Fibroblast of mammary gland (primary cell): Measurements from ENCODE around the gene LRFN2.

Source experiments
- DNase-seq: peaks from one replicate; pipeline ENCODE4 v3.0.0-alpha.2; 2010; ENCODE audit warnings: low read depth
- H3K4me3 ChIP-seq: 2 replicates; pipeline ENCODE4 v1.5.1; 2011; ENCODE audit warnings: low read depth, mild to moderate bottlenecking, low read length, moderate library complexity; ENCODE audit not compliant: control insufficient read depth
- CTCF ChIP-seq: conservative IDR thresholded peaks from 2 replicates; pipeline ENCODE4 v1.5.1; 2011; ENCODE audit warnings: low read depth, low read length, inconsistent platforms; ENCODE audit not compliant: control insufficient read depth, insufficient read depth

The LRFN2 gene

GRCh38 chr6:40520084-40520483 is 67.1 kb downstream of the LRFN2 start:
- no peak for DNase-seq
- TF ChIP-seq CTCF, result no peak
- no peak overlapping the region for H3K4me3 ChIP-seq

GRCh38 chr6:40517654-40518053 is 69.5 kb downstream of the LRFN2 start:
- DNase-seq, result no peak
- no peak overlapping the region for H3K4me3 ChIP-seq
- TF ChIP-seq CTCF, result no peak

GRCh38 chr6:40516429-40516828 is 70.7 kb downstream of the LRFN2 start:
- H3K4me3 ChIP-seq, result no peak overlapping the region
- no peak for DNase-seq
- TF ChIP-seq CTCF, result no peak

GRCh38 chr6:40512340-40512739 is 74.8 kb downstream of the LRFN2 start:
- TF ChIP-seq CTCF, result no peak
- no peak for DNase-seq
- H3K4me3 ChIP-seq, result no peak overlapping the region

GRCh38 chr6:40511884-40512283 is 75.3 kb downstream of the LRFN2 start:
- H3K4me3 ChIP-seq, result no peak overlapping the region
- no peak for TF ChIP-seq CTCF
- DNase-seq, result no peak

- TF ChIP-seq CTCF, result no peak
- no peak for DNase-seq
- no peak overlapping the region for H3K4me3 ChIP-seq
Measured at GRCh38 chr6:40510442-40510841, 76.7 kb downstream of the LRFN2 start.

- no peak for DNase-seq
- TF ChIP-seq CTCF, result no peak
- no peak overlapping the region for H3K4me3 ChIP-seq
Measured at GRCh38 chr6:40509716-40510260, 77.4 kb downstream of the LRFN2 start.
